NCI-H2196 (cell line): ENCODE data around the gene NDC1.
"Not testable (repeated sequence)": the region's sequence is repeated elsewhere in the genome, so short reads cannot be mapped to it uniquely, and the experiment has no call there.

Experiments used
- DNase-seq: peaks from one replicate; lab custom pipeline; 2025; ENCODE audit not compliant: unreplicated experiment; lab: John Stamatoyannopoulos, UW

Gene NDC1

DNA sequence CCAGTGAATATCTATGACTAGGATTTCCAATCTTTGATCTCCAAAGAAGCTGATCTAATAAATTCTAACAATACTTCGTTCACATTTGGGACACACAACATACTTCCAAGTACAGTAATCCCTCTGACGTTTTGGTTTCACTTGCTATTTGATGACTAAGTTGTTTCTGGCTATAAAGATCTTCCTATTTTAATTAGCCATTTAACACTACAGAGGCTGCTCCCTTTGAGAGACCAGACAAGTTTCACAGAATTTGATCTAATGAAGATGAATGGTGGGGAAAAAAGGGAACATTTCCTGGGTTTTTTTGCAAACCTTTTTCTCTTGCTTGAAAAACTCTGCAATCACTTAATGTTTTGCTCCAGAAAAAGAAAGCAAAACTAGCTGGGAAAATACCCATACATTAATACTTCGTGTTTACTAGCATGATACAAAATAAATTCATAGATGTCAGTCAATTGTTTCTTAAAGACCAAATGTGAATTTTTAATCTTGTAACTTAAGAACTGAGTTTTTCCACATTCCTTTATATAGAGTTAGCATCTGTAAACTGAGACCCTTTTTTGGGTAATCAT is 71.2 kb downstream of the NDC1 start:
- no peak for DNase-seq

DNA sequence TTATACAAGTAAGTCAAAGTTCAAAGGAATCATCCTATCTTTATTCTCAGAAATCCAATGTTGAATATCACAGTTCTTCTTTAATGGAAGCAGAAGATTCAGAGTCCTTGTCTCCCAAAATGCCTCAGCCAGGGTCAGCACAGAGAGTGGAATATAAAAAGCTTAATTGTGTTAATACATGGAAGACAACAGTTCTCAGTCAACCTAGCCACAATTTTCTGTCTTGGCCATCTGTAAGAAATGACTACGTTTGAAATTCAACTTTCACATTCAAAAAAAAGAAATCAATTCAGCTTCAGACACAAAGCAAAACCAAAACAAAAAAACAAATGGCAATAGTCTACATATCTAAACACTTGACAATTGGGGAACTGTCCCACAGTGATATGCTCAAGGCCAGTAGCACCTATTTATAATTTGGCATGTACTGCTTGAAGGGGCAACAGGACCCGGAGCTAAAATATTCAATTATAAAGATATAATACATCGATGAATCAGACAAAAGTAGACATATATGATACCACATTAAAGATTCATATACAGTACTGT is 71.8 kb downstream of the NDC1 start:
- no peak for DNase-seq

DNA sequence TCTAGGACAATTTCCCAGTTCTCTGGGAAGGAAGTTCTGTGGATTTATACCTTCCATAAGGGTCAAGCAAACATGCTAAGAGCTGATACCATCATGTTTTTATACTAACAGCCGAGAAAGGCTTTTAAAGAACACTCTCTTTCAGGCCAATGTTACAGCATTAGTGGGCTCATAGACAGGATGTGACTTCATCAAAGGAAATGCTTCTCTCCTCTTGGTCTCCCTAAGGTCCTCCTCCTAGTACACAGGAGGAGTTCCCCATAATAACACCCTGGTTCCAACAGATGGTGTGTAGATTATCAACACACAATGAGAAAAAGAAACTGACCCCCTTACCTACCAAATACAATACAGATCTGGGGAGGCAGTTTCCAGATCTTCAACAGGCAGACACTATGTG is 72.4 kb downstream of the NDC1 start:
- DNase-seq: no peak

DNA sequence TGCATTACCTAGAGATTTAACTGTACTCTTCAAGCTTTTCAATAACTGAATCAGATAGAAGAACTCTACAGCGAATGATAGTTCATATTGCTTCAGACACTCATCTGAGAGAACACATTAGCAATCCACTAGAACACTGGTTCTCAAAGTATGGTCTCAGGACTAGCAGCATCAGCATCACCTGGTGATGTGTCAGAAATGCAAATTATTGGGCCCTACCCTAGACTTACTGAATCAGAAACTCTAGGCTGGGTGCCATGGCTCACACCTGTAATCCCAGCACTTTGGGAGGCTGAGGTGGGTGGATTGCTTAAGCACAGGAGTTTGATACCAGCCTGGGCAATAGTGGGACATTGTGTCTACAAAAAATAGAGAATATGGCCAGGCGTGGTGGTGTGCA is 74.2 kb downstream of the NDC1 start:
- no peak for DNase-seq

DNA sequence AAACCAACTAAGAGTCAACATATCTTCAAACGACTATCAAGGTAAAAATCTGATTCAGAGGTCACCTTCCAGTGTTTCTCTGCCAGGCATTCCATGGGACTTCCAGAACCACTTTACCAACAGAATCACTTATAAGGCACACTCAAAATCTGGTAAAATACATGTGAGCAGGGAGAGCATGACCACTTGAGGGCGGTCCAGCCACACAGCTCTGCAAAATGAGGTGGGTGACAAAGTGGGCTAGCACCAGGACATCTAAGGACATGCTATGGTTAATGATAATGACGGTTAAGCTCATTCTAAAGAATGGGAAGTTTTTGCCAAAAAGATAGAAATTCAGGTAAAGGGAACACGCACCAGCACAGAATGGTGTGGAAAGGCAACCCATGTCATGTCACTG is 74.6 kb downstream of the NDC1 start:
- no peak for DNase-seq

DNA sequence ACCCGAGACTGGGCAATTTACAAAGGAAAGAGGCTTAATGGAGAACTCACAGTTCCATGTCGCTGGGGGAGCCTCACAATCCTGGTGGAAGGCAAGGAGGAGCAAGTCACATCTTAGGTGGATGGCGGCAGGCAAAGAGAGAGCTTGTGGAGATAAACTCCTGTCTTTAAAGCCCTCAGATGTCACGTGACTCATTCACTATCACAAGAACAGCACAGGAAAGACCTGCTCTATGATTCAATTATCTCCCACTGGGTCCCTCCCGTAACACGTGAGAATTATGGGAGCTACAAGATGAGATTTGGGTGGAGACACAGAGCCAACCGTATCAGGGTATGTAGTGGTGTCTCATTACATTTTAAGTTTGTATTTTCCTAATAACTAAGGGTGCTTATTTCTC is 77.6 kb downstream of the NDC1 start:
- not testable (repeated sequence) for DNase-seq

DNA sequence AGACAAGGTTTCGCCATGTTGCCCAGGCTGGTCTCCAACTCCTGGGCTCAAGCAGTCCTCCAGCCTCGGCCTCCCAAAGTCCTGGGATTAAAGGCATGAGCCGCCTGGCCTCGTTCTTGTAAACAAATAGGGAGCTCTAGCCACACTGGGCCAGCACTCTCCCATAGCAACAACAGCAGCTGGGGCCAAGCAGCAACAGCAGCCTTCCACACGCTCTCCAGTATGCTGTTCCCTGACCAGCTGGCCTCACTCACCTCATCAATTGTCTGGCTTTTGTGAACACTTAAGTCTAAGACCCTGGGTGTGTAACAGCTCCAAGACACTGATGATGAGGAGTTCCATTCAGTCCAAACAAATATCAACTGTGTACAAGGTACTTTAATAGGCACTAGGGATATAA is 82.2 kb downstream of the NDC1 start:
- DNase-seq: no peak

DNA sequence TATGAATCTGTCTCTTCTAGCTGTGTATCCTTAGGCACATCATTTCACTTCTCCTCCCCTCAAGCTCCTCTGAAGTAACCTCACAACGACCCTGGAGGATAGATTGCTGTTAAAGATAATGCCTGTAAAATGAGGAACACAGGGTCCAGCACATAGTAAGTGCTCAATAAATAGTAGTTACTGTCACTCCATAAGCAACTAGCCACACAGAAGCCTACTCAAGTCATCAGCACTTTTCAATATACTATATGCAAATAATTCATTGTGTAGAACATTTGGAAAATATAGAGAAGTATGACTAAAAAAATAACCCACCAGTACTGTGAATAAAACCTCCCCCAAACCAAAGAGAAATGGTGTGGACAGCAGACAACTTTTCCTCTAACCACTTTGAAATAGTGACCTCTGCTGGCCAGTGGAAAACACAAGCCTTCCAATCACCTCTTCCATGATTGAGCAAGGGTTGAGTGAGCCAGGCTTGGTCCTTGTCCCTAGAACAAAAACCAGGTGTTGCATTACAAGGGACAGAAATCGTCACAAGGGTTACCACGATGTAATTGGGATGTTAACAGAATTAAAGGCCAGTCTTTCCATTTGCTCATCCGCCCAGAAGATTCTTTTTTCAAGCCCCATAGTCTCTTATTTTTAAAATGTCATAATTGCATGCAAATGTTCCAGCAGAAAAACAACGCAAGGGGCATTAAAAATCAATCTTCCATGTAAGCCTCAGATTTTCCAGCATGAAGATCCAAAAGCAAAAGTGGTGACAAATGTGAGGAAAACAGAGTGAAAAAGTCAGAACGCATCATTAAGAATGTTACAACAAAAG is 83.4 kb downstream of the NDC1 start:
- DNase-seq: peak; percentile 37

DNA sequence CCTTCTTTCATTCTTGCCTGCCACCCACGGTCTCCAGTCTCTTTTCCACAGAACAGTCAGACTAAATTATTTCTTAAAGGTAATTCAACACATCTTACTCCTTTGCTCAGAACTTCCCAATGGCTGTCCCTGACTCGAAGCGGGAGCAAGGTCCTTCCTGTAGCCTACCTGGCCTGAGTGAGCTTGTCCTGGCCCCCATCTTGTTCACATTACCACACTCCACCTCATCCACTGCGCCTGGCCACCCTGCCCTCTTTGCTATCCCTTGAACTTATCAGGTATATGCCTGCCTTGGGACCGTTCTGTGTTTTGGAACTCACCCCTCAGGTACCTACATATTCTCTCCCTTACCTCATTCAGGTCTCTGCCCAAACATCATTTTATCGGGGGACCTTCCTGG is 85.8 kb downstream of the NDC1 start:
- DNase-seq: no peak

DNA sequence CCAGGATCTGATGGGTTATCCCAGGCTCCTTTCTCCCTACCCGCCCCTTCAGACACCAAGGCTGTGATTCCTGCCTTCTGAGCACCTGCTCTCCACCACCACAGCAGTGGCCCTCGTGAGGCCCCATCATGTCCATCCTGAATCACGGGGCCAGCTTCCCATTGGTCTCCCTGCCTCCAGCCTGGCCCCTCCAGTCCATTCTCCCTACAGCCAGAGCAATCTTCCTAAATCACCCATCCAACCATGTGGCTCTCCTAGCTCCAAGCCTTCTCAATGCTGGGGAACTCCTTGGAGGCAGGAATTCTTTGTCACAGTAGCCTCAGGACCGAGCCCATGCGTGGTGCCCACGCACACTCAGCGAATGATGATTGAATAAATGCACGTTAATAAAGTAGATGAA is 90.3 kb downstream of the NDC1 start:
- no peak for DNase-seq

DNA sequence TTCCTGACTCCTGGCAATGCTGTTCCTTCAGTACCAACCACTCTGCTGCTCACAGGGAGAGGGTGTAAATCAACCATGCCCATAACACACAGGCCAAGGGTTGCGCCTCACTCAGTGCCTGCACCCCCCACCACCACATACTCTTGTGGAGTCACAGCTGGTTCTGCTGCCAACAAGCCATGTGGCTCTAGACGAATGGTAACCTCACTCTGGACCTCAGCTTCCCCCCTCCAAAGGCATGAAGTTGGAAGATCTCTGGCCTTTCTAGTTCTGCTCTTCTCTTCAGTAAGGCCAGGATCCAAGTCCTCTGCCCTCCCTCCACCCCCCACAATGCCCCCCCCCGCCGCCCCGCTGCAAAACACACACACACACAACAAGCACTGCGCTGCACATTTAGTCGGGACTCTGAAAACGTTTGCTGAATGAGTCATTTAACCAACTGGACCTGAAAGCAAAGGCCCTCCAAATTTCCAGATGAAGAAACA is 97.4 kb downstream of the NDC1 start:
- no peak for DNase-seq

DNA sequence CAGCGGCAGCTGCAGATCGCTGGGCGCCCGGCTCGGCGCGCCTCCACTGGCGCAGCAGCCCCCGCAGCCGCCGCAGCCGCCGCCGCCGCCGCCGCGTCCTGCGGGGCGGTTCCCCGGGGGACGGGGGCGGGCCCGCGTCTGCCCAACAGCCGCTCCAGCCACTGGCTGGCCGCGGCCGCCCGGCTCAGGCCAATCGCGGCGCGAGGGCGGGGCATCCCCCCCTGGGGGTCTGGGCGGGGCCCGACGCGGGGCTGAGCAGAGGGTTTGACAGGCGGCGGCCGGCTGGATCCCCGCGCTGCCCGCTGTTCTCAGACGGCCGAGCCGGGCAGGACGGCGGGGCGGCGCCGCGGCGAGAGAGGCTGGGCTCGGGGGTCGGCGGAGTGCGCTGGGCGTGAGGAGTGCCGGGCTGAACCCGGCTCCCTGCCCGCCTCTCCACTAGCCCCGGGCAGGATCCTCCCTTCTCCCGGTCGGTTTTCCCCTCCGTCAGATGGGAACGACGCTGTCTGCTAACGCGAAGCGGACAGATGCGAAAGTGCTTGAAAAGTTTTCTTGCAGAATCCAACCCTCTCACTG is 98.9 kb downstream of the NDC1 start, which contains the start of gene GLIS1:
Gene GLIS1, minus strand, starts transcription at position 56 of the 573 bp plus-strand sequence. CDS start 1,100 bp downstream, outside the sequence.
- peak; percentile 89 for DNase-seq

DNA sequence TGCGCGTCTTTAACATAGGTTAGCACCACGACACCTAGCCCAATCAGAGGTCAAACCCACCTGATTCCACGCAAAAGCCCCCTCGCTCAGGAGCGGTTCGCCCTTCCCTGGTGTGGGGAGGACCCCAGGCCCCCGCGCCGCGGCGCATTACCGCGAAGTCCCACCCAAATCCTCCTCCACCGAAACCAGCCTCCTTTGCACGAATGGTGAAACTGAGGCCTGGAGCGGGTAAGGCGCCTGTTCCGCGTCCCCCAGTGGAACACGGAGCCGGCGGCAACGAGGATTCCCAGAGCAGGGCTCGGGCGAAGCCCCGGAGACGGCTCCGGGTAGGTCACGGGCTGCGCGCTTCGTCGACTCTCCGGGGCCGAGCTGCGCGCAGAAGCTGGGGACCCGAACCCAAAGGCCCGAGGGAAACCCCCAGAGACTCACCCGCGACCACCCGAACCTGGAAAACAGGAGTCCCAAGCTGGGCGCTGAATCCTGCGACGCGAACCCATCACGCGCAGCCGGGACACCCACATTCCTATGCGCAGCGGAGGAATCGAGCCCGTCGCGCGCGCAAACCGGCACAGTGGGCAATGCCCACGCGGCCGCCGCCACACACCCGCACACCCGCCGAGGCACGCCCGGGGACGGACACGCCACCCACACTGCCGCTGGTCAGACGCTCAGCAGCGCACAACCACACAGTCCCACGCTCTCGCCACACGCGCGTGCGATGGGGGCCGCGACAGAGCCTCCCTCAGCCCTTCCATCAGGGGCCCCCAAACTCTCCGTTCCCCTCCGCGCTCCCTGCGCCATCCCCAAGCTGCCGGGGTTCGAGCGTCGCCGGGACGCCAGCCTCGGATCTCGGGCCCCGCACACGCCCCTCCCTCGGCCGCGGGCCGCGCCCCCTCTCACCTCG is 99.6 kb downstream of the NDC1 start:
- DNase-seq: no peak

DNA sequence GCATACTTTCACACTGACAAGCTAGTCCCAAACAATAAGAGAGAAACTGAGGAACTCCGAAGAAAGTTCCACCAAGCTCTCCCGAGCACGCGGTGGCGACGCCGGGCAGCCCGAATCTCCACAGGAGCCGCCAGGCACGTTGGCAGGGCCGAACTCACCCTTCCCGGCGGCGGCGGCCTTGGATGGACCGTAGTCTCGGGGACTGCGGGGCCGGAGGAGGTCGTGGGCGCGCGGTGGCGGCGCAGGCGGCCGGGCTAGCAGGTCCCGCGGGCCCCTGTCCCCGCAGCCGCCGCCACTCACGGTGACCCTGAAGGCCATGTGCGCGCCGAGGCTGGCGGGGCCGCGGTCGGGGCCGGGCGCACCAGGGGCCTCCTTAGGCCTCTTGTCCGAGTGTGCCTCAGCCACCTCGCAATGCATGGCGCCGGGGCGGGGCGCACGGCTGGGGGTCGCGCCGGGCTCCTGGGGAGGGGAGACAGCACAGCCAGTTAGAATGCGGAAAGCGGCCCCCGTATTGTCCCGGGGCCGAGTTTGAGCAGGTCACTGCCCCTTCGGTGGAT is 100.4 kb downstream of the NDC1 start:
- DNase-seq: no peak

DNA sequence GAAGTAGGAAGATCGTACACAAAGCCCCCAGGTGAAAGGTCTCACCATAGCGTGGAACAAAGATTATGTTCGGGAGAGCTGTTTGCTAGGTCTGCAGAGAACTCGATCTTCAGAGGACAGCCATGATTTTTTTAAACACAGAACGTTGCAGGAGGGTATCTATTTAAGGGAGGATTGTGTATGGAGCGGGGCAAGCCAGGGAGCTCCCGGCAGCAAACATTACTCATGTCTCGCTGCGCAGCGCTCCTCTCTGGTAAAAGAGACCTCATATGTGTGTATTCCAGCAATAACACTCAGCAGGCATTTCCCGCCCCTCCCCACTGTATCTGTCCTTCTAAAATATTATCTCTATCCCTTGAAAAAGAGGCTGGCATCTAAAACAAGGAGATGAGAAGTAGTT is 101.8 kb downstream of the NDC1 start:
- DNase-seq: no peak

DNA sequence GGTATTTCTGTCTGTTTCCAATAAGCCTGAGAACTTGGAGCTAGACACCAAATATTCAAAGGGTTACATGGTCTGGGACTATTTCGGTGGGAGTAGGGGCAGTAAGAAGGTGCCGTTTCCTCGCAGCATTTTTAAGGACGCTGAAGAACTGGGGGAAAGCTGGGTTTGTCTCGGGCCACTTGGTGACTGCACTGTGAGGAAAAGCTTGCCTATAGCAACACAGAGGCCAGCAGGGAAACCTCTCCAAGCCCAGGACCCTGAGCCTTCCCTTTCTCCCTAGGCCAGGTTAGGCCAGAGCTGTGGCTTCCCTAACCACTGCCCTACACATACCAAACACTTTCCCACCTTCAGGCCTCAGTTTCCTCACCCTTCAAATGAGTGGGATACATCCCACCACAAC is 102.4 kb downstream of the NDC1 start:
- DNase-seq: no peak

DNA sequence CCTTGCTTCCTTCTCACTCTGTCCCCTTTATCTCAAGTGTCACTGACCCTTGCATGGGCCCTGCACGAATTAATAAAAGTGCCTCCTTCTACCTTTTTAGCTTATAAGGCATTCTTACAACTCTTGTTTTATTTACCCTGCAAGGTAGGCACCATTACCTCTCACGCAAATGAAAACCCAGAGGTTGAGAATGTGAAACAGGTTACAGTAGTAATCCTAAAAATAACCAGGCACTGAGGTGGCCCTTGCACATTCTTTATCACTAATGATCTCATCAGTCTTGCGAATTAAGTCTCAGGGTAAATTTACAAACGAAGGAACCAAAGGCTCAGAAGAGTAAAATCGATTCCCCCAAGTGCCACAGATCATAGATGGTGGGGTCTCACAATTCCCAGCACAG is 102.8 kb downstream of the NDC1 start:
- DNase-seq: no peak

DNA sequence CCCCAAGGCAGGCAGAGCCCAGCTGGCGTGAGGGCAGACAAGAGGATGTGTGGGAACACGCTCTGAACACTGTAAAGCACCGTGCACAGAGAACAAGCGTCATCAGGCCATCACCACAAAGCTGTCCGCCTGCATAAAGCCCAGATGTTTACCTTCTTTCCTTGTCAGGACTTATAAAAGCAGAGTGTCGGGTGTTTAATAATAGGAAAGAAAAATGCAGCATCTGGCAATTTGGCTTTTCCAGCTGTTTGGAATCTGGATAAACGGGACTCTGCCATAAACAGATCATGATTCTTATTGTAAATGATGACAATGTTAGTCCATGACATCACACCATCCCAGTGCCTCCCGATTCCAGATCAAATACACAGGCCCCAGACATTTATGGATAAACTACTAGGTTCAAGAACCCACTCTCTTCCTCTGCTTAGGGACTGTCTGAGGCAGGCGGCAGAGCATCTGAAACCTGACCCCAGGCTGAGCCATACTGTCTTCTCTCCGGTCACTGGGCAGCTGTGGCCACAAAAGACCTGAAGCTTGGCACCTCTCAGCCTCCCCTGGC is 103.4 kb downstream of the NDC1 start:
- DNase-seq: peak; percentile 20

DNA sequence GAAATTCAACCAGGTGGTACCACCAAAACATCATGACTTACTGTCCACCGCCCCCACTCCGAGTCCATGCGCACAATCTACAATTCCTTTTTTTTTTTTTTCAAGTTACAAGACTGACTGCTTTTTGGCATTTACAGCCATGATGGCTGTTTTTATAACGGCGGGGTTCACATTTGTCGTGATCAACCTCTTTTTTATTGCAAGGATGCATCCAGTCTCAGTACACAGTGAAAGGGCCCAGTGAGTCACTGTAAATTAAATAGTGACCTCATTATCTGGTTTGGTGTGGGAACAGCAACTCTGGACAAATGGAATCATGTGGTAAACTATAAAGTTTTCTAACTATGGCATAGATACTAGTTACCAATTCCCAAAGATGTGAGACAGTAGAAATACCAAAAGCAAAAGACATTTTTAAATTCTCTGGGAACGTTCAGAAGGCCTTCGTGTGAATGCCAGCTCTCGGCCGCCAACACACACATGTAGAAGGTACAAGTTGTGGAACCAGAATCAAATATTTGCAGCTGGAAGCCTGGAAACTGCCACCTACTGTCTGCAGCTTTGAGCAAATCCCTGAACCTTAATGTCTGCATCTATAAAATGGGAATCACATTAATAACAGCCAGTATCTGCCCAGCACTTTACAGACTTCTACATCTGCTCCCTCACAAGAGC is 104.0 kb downstream of the NDC1 start:
- DNase-seq: no peak

DNA sequence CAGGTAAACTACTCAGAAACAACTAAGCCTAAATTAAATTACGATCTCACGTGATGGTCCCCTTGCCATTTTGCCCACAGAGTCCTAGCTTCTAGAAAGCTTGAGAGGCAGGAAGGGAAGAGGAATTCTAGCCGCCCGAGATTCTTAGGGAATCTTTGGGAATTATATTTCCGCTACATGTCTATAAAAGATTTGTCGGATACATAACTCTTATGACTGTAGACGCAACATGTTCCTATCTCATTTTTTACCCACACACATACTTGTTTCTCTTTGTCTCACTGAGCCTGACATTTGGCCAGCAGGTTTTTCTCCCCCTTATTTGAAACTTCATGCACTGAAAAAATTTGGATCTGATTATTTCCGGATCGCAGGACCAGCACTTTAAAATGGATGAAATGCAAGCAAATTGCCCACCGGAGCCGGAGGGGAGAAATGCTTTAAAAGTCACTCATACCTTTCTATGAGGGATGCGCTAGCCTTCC is 104.6 kb downstream of the NDC1 start:
- DNase-seq: no peak
